ENCODE measurements around the gene DKC1. TPM values are rescaled to one million over a fixed set of nuclear protein-coding genes. Genes with fewer than 3 reads are reported as not detected.

DKC1 gene
- total and polyA plus RNA-seq, 5 donors from 2014 or later, result 28.3 to 55.0 (median 39.2) TPM

Other genes starting within 250 kb of the DKC1 start
- gene FAM3A, start 246.6 kb upstream of the DKC1 start, total RNA-seq, result 28.2 TPM
- 10 to 100 TPM; 13.4 to 21.5 (median 19.0) TPM for gene FAM3A, start 246.6 kb upstream of the DKC1 start, polyA plus RNA-seq
- gene G6PD, start 216.0 kb upstream of the DKC1 start, total RNA-seq, result 36.5 TPM
- 1 to 10 TPM; 2.3 to 5.2 (median 4.2) TPM for gene G6PD, start 216.0 kb upstream of the DKC1 start, polyA plus RNA-seq
- 48.0 TPM for gene IKBKG, start 215.2 kb upstream of the DKC1 start, total RNA-seq
- gene IKBKG, start 215.2 kb upstream of the DKC1 start, polyA plus RNA-seq, result 10 to 100 TPM; 27.9 to 39.6 (median 33.5) TPM
- gene CTAG1A, start 177.7 kb upstream of the DKC1 start, total RNA-seq, result not detected
- gene CTAG1A, start 177.7 kb upstream of the DKC1 start, polyA plus RNA-seq, result not detected
- not detected for gene CTAG1B, start 143.6 kb upstream of the DKC1 start, total RNA-seq
- not detected for gene CTAG1B, start 143.6 kb upstream of the DKC1 start, polyA plus RNA-seq
- gene CTAG2, start 109.3 kb upstream of the DKC1 start, total RNA-seq, result not detected
- not detected for gene CTAG2, start 109.3 kb upstream of the DKC1 start, polyA plus RNA-seq
- gene GAB3, start 11.8 kb upstream of the DKC1 start, total RNA-seq, result 6.0 TPM
- gene GAB3, start 11.8 kb upstream of the DKC1 start, polyA plus RNA-seq, result 1 to 10 TPM in 1 of 4 donors, under 1 TPM in 3; 0.07 to 1.5 (median 0.55) TPM
- 12.9 TPM for gene MPP1, start 42.6 kb downstream of the DKC1 start, total RNA-seq
- 10 to 100 TPM; 11.3 to 24.0 (median 12.7) TPM for gene MPP1, start 42.6 kb downstream of the DKC1 start, polyA plus RNA-seq
- not detected for gene SMIM9, start 71.8 kb downstream of the DKC1 start, total RNA-seq
- not detected for gene SMIM9, start 71.8 kb downstream of the DKC1 start, polyA plus RNA-seq
- 24.8 TPM for gene F8A1, start 123.5 kb downstream of the DKC1 start, total RNA-seq
- 10 to 100 TPM; 17.6 to 50.2 (median 23.9) TPM for gene F8A1, start 123.5 kb downstream of the DKC1 start, polyA plus RNA-seq

Data from CD4-positive, CD25-positive, alpha-beta regulatory T cell (primary cell).